ENCODE data around the gene GADD45GIP1. TPM values are rescaled to one million over a fixed set of nuclear protein-coding genes. Genes with fewer than 3 reads are reported as not detected.
"Not testable (repeated sequence)": the region's sequence is repeated elsewhere in the genome, so short reads cannot be mapped to it uniquely, and the experiment has no call there.

GADD45GIP1 gene
- total RNA-seq, 1 experiment from 2014 or later: 41.2 TPM

- no peak for DNase-seq (ENCODE audit: low read depth)
Measured at GRCh38 chr19:12990431-12990830, 33.4 kb upstream of the GADD45GIP1 start.

GRCh38 chr19:12987781-12988180 is 30.8 kb upstream of the GADD45GIP1 start:
- DNase-seq (ENCODE audit: low read depth): no peak

- DNase-seq (ENCODE audit: low read depth): no peak
Measured at GRCh38 chr19:12987190-12987589, 30.2 kb upstream of the GADD45GIP1 start.

GRCh38 chr19:12986726-12987125 is 29.7 kb upstream of the GADD45GIP1 start:
- no peak for DNase-seq (ENCODE audit: low read depth)

- DNase-seq (ENCODE audit: low read depth): peak; percentile 88
Measured at GRCh38 chr19:12985049-12985776, 28.2 kb upstream of the GADD45GIP1 start.

- DNase-seq (ENCODE audit: low read depth): no peak
Measured at GRCh38 chr19:12984683-12985048, 27.6 kb upstream of the GADD45GIP1 start.

GRCh38 chr19:12984143-12984627 is 27.2 kb upstream of the GADD45GIP1 start:
- DNase-seq (ENCODE audit: low read depth): peak; percentile 18

GRCh38 chr19:12983542-12984142 is 26.6 kb upstream of the GADD45GIP1 start:
- DNase-seq (ENCODE audit: low read depth): peak; percentile 75

- DNase-seq (ENCODE audit: low read depth): no peak
Measured at GRCh38 chr19:12983091-12983490, 26.1 kb upstream of the GADD45GIP1 start.

- no peak for DNase-seq (ENCODE audit: low read depth)
Measured at GRCh38 chr19:12982648-12983047, 25.6 kb upstream of the GADD45GIP1 start.

- DNase-seq (ENCODE audit: low read depth): no peak
Measured at GRCh38 chr19:12979974-12980373, 23.0 kb upstream of the GADD45GIP1 start.

GRCh38 chr19:12976109-12976508 is 19.1 kb upstream of the GADD45GIP1 start:
- not testable (repeated sequence) for DNase-seq (ENCODE audit: low read depth)

GRCh38 chr19:12975221-12975741 is 18.3 kb upstream of the GADD45GIP1 start:
- no peak for DNase-seq (ENCODE audit: low read depth)

- DNase-seq (ENCODE audit: low read depth): no peak
Measured at GRCh38 chr19:12974301-12975220, 17.5 kb upstream of the GADD45GIP1 start.

GRCh38 chr19:12973236-12973635 is 16.2 kb upstream of the GADD45GIP1 start:
- no peak for DNase-seq (ENCODE audit: low read depth)

- DNase-seq (ENCODE audit: low read depth): no peak
Measured at GRCh38 chr19:12970070-12970820, 13.2 kb upstream of the GADD45GIP1 start.

- DNase-seq (ENCODE audit: low read depth): no peak
Measured at GRCh38 chr19:12969292-12969988, 12.4 kb upstream of the GADD45GIP1 start, which contains the start of gene DAND5. Gene DAND5, plus strand, starts transcription at chr19:12969576. Its CDS starts 85 bp downstream, at chr19:12969661.

- DNase-seq (ENCODE audit: low read depth): no peak
Measured at GRCh38 chr19:12967907-12968306, 10.9 kb upstream of the GADD45GIP1 start.

GRCh38 chr19:12965812-12966135 is 8.8 kb upstream of the GADD45GIP1 start:
- no peak for DNase-seq (ENCODE audit: low read depth)

GRCh38 chr19:12965017-12965811 is 8.2 kb upstream of the GADD45GIP1 start:
- DNase-seq (ENCODE audit: low read depth): peak; percentile 65
